GM12864 (cell line): ENCODE results near the gene AOX1.
"Not testable (repeated sequence)": the region's sequence is repeated elsewhere in the genome, so short reads cannot be mapped to it uniquely, and the experiment has no call there.

Experiments used
- DNase-seq: peaks from one replicate; pipeline ENCODE4 v3.0.0-alpha.2; 2011; ENCODE audit warnings: low read depth
- H3K4me3 ChIP-seq: 2 replicates; pipeline ENCODE4 v1.5.1; 2011; ENCODE audit warnings: mild to moderate bottlenecking, low read depth, low read length, control low read depth
- TF ChIP-seq, protein P1 (sequence below): IDR thresholded peaks from 2 replicates; pipeline ENCODE4 v1.5.1; 2011; ENCODE audit warnings: low read depth, mild to moderate bottlenecking, moderate library complexity, low read length, control low read depth, inconsistent platforms; ENCODE audit errors: missing control alignments

The AOX1 gene

DNA sequence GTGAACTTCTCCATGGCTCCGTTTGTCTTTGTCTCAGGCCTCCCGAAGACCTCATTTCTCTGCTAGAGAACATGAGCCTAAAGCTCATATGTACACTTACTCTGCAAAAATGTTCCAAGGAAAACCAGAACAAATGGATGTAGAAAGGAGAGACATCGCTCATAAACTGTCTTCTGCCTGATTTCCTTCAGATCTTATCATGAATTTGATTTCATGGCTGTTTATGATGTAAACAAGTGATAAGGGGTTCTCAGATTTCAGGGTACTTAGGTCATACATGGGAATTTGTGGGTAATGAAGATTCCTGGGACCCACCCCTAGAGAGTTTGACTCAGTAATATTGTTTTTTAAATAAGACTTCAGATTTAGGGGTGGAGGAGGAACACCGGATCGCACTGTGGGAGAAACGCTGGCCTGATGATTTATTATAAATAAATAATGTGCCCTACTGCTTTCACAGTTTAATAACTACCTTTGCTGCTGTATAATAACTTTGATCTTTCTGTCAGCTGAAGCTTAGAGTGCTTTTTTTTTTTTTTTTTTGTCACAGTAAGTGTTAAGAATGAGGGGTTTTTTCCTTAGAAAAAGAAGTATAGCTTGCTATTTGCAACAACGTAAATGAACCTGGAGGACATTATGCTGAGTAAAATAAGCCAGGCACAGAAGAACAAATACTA, 14.9 kb downstream of the AOX1 start:
- no peak for DNase-seq
- no peak overlapping the region for H3K4me3 ChIP-seq
- TF ChIP-seq, protein P1, sequence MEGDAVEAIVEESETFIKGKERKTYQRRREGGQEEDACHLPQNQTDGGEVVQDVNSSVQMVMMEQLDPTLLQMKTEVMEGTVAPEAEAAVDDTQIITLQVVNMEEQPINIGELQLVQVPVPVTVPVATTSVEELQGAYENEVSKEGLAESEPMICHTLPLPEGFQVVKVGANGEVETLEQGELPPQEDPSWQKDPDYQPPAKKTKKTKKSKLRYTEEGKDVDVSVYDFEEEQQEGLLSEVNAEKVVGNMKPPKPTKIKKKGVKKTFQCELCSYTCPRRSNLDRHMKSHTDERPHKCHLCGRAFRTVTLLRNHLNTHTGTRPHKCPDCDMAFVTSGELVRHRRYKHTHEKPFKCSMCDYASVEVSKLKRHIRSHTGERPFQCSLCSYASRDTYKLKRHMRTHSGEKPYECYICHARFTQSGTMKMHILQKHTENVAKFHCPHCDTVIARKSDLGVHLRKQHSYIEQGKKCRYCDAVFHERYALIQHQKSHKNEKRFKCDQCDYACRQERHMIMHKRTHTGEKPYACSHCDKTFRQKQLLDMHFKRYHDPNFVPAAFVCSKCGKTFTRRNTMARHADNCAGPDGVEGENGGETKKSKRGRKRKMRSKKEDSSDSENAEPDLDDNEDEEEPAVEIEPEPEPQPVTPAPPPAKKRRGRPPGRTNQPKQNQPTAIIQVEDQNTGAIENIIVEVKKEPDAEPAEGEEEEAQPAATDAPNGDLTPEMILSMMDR = no peak

DNA sequence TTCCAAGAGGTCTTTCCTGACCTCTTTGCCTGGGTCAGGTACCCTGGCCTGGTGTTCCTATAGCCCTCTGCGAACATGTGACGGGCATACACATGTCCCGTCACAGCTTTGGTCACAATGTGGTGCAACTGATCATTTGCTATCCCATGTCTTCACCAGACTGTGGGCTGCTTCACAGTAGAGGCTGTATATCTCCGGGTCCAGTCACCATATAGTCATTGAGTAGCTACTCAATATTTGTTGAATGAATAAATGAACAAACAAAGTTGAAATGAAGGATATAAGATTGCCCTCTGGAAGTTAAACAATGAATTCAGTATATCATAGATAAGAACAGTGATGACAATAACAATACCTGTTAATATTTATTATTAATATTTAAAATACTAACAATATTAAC, 16.8 kb downstream of the AOX1 start:
- no peak for DNase-seq
- TF ChIP-seq, protein P1 = no peak
- no peak overlapping the region for H3K4me3 ChIP-seq

DNA sequence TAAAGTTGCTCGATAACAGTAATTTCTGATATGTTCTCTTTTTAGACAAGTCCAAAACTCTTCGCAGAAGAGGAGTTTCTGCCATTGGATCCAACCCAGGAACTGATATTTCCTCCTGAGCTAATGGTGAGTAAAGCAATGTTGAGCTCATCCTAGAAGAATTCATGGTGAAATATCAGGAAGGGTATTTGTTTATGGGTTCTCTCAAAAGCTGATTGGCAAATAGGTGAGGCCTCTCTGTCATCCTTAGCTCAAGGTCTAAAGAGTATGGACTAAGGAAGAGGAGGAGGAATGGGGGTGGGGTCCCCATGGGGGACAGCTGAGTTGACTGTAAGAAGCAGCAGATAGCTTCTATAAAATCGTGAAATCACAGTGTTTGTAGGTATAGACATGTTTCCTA, 18.2 kb downstream of the AOX1 start:
- no peak for DNase-seq
- no peak overlapping the region for H3K4me3 ChIP-seq
- TF ChIP-seq, protein P1 = no peak

DNA sequence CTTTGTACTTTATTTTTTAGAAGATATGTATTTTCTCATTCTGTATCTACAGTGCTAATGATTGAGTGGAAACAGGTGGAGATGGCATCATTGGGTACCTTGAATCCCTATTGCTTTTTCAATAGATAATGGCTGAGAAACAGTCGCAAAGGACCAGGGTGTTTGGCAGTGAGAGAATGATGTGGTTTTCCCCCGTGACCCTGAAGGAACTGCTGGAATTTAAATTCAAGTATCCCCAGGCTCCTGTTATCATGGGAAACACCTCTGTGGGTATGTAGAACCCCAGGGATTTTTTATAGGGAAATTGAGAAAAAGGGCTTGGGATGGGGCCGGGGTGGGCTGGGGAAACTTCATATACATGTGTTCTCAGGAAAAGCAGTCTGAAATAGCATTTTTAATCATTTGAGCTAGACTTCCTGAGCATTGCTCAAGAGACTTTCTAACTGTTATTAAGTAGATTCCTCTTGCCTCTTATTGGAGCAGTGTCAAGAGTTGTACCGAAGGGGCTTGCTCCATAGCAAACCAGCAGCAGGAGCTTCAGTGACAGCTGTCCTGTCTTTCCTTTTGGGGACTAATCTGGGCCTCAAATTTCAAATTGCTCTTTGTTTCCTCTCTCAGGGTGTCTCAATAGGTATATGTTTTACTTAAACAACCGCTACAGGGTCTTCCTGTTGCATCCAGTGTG, 18.9 kb downstream of the AOX1 start:
- TF ChIP-seq, protein P1 = no peak
- DNase-seq = no peak
- no peak overlapping the region for H3K4me3 ChIP-seq

DNA sequence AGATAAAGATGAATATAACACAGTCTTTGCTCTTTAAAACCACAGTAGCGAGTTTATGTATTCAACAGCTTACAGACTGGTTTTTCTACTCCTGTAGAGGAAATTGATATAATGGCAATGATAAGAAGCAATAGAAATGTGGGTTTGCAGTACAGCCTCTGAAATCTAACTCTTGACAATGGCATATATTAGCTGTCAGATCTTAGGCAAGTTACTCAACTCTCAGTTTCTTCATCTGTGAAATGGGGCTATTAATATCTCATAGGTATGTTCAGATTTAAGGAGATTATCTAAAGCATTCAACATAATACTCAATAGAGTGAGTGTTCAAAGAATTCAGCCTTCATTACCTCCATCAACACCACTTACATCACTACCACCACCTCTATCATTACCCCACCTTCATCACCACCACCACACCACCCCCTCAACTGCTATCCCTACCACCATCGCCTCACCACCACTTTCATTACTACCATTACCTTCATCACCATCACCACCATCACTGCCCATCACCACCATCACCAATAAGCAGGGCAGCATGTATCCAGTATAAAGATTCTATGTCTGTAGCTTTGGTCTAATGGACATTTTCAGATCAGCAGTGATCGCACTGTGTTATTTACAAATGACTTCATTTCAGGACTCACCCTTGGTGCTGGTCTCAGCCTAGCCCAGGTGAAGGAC, 22.7 kb downstream of the AOX1 start:
- no peak overlapping the region for H3K4me3 ChIP-seq
- DNase-seq = no peak
- TF ChIP-seq, protein P1 = no peak

DNA sequence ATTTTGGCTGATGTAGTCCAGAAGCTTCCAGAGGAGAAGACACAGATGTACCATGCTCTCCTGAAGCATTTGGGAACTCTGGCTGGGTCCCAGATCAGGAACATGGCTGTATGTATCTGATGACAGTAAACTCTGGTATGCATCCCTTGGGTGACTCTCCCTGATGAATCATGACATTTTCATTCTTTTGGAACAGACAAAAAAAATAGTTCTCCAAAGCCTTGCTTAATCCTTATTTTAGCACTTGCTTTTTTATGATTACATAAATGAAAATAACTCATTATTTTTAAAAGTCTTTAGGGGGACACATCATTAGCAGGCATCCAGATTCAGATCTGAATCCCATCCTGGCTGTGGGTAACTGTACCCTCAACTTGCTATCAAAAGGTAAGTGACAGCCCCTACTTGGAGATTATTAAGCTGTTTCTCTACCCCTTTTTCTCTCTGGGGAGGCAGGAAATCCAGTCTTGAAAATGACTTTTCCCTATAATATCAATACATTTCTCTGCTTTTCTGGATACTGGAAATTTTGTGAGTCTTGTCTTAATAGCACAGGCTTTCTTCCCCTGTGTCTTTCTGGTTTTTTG, 23.3 kb downstream of the AOX1 start:
- no peak overlapping the region for H3K4me3 ChIP-seq
- TF ChIP-seq, protein P1 = no peak
- DNase-seq = no peak

DNA sequence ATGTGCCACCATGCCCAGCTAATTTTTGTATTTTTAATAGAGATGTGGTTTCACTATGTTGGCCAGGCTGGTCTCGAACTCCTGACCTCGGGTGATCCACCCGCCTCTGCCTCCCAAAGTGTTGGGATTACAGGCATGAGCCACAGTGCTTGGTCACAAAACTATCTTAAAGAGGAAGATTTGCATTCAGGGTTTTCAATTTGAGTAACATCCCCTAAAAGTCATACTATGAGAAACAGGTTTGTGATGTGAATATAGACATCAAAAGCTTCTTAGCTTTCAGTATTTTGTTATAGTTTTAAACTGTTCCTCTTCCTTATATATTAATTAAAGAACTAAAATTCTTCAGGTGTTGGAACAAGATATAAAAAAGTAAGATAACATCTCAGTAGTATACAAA, 24.4 kb downstream of the AOX1 start:
- DNase-seq, H3K4me3 ChIP-seq: not testable (repeated sequence)
